GM12892 (cell line): Measurements from ENCODE around the gene CAMTA1.

Source experiments
- POLR2A ChIP-seq: IDR thresholded peaks from 2 replicates; pipeline ENCODE4 v1.6.1; 2011; ENCODE audit warnings: low read depth, low read length, control low read depth
- POLR2AphosphoS5 ChIP-seq: IDR thresholded peaks from 2 replicates; pipeline ENCODE4 v1.6.1; 2011; ENCODE audit warnings: low read depth, low read length, control low read depth
- TAF1 ChIP-seq: IDR thresholded peaks from 2 replicates; pipeline ENCODE4 v1.6.1; 2011; ENCODE audit warnings: low read depth, mild to moderate bottlenecking, control low read depth, low read length, borderline replicate concordance

DNA sequence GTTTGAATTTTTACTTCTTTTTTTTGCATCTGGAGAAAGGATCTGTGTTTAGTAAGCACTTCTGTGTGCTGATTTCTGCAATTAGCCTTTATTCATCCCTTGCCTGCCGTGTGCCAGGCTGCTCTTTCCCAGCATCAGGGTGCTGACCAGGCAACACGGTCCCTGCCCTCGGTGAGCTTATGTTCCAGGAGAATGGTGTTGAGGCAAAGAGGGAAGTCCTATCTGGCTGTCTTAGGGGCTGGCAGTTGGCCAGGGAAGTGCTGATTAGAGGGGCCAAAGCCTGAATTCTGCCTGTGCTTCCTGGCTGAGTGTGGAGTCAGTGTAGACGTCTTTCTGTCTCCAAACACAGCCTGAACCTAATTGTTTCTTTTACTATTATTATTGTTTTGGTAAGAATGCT is 187.1 kb downstream of the CAMTA1 start:
- no peak for TF ChIP-seq POLR2AphosphoS5
- TF ChIP-seq POLR2A: no peak
- no peak for TF ChIP-seq TAF1
